Fibroblast of peridontal ligament (primary cell): Measurements from ENCODE around the gene VSIR.

Experiments used
- DNase-seq: peaks from one replicate; pipeline ENCODE4 v3.0.0-alpha.2; 2010; ENCODE audit errors: extremely low read depth

Gene VSIR

GRCh38 chr10:71713135-71714030 lies 59.9 kb downstream of the VSIR start:
- peak; percentile 90 for DNase-seq

DNA sequence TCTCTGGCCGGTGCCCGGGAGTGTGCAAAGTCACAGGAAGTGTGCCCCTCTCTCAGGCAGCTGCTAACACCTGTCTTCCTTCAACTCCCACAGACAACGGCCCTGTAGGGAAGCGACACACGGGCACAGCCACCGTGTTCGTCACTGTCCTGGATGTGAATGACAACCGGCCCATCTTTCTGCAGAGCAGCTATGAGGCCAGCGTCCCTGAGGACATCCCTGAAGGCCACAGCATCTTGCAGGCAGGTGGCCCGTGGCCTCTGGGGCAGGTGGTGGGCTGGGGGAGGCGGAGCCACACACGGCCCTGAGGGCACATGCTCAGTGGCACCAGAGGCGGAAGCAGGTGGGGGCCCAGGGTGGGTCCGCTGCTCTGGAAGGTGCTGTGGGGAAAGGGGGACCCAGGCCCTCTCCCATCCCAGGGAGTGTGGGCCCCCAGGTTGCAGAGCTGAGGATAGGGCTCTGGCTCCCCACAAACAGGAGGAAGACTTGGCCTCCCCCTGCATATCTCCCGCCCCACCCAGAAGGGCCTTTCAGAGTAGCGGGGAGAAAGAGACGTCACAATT lies 60.7 kb downstream of the VSIR start:
- no peak for DNase-seq

DNA sequence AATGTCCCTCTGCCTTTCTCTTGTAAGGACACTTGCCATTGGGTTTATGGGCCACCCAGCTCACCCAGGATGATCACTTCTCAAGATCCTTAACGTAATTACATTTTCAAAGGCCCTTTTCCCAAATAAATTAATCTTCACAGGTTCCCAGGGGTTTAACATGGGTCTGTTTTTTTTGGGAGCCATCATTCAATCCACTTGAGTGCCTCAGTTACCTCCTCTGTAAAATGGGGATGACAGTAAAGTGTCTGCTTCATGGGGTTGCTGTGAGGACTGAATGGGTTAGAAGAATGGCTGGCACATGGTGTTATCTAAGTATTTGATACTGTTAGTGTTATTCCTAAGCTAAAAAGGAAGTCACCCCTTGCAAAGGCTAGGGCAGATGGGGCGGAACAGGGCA lies 61.1 kb downstream of the VSIR start:
- DNase-seq: no peak

DNA sequence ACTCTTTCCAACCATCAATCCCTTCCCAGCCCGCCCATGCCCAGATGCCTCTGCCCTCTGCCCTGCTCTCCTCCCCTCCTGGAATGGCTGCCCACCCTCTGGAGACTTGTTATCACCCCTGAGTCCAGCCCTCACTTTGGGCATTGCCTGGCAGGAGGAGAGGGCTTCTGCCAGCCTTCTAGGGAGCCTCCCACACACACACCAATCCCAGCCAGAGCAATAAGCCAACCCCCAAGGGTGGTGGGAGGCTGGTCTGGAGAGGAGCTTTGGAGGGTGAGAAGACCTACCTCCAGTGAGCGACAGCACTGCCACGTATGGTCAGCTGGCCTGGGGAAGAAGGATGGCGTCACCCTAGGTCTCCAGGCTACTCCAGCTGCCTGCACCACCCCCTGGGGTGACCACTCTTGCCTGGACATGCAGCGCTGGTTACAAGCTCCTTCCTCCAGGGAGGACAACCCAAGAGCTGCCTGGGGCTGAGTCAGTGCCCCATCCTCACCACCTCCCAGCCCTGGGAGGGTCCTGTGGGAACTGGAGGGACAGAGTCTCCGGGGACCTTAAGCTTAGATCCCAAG lies 62.2 kb downstream of the VSIR start:
- no peak for DNase-seq

DNA sequence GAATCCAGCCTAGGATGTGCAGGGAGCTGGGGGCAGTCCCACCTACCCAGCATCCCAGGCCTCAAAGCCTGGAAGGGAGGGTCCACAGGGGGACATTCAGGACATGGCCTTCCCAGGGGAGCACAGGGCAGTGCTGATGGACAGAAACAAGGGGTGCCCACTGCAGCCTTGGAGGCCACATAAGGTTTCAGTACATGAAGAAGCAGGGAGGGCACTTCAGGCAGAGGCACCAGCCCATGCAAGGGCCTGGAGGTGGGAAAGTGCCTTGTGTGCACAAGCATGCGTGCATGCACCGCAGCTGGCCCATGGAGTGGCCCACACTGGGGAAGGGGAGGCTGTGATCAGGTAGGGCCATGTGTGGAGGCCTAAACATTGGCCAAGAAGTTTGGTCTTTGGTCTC lies 62.8 kb downstream of the VSIR start:
- no peak for DNase-seq

- no peak for DNase-seq
Observed at GRCh38 chr10:71708897-71709882, 64.1 kb downstream of the VSIR start.

DNA sequence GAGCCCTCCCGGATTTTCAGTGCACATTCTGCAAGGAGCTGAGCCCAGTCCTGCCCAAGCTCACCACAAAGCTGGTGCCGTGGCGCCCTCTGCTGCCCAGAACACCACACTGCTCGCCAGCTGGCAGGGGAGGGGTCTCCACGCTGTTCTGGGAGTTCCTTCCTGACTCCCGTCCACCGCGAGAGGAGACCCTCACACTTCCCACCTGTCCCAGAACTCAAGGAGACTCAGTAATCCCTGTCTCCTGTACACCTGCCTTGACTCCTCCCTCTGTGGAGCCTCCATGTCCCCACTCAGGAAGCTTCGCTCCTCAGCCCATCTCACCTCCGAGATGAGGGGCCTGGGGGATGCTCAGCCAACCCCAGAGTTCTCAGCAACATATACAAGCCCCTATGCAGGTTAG lies 65.0 kb downstream of the VSIR start:
- DNase-seq: peak; percentile 15

DNA sequence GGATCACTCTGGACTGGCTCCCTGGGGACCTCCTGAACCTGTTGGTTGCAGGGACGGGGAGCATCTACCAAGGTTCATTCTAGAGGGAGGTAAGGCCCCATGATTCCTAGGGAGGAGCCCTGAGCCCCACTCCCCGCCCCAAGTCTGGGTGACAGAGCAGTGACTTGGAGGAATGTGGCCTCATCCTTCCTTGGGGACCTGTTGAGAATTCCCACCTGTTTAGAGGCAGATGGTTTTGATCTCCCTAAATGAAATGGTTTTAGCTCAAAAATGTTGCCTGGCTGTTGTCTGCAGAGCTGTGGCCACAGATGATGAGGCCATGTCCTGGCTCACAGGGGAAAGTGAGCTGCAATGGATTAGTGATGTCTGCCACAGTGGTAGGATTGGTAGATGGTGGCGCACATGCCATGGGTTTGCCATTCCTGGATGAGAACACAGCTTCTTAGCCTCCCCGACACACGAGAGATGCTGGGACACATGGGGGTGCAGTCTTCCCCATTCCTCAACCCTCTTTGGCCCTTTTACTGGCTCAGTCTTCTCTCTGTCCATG lies 66.0 kb downstream of the VSIR start:
- no peak for DNase-seq

DNA sequence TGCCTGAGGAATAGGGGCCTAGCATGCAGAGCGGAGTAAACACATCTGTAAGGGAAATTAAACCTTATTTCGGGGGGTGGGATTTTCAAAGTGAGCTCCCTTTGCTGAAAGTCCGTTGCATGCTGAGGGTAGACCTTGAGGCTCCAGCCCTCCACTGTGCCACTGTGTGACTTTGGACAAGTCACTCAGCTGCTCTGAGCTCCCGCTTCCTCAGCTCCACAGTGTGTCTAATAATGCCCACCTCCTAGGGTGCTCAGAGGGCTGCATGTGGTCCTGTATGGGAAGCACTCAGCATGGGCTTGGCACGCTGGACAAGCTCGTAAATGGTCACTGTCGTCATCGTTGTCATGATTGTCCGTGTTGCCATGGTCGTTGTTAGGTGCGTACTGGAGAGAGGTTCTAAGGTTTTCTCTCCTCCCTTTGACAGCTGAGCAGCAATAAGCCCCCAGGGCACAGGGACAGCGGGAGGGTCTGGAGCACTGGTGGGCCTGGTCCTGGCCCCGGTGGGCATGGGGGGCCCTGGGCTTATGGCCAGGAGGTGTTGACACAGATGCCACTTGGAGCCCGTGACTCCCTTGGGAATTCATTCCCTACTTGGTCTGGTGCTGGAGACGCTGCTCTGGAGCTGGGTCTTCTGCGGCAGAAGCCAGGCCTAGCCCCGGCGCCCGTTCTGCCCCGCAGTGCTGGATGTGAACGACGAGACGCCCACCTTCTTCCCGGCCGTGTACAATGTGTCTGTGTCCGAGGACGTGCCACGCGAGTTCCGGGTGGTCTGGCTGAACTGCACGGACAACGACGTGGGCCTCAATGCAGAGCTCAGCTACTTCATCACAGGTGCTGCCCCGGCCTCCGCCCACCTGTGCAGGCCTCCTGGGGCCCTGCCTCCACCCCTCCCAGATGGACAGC lies 66.9 kb downstream of the VSIR start:
- no peak for DNase-seq

DNA sequence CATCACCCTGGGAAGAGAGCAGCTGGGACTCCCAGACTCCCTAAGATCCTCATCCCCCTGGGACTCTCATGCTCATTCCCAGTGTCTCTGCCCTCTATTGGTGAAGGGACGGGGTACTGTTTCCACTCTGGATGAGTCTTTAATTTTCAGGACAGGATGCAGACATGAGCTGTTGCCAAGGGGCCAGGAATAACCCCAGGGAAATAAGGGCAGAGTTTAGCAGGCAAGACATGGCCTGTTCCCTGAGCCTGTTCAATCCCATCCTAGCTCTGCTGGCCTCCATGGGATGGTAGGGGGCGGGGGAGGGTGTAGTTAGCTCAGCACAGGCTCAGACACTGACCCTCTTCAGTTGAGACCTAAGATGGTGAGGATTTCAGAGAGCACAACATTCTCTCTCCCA lies 67.7 kb downstream of the VSIR start:
- no peak for DNase-seq

GRCh38 chr10:71704816-71705215 lies 68.5 kb downstream of the VSIR start:
- DNase-seq: no peak

DNA sequence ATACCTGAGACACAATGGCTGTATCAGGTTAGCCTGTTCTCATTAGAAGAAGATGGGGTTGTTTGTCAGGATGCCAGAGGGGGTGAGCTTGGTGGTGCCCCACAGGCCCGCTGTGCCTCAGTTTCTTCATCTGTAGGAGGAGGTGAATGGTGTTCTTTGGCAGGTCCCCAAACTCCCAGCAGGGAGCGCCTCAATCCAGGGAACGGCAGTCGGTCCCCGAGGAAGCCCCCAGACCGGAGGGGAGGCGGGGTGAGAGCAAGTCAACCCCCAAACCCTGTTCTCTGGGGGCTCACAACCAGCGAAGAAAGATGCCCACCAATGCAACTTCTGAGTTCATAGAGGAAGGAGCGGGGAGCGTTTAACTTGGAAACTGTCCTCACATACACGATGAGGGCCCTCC lies 69.7 kb downstream of the VSIR start:
- DNase-seq: no peak

DNA sequence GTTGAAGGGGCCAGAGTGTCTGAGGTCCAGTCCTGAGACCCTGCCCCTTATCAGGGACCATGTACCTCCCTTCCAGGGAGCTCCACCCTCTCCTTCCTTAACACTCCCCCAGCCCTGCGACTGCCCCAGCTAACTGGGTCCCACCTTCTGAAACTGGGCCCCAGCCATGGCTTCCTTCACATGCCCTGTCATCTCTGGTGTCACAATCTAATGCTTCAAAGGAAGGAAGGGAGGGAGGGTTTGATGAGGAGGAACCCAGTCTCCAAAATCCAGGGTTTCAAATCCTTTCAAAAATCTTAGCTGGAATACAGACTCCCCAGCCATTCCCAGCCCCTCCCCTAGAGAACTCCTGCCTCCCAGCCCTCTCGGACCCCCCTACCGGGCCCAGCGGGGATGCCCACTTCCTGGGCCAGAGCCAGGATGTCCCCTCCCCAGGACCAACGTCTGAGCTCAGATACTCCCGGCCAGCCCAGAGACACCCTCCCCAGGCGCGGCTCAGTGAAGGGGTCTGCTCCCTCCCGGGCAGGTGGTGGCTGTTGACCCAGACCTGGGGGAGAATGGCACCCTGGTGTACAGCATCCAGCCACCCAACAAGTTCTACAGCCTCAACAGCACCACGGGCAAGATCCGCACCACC lies 71.7 kb downstream of the VSIR start:
- no peak for DNase-seq

- no peak for DNase-seq
Observed at GRCh38 chr10:71700731-71701368, 72.5 kb downstream of the VSIR start.

GRCh38 chr10:71698737-71699136 lies 74.6 kb downstream of the VSIR start:
- DNase-seq: no peak

DNA sequence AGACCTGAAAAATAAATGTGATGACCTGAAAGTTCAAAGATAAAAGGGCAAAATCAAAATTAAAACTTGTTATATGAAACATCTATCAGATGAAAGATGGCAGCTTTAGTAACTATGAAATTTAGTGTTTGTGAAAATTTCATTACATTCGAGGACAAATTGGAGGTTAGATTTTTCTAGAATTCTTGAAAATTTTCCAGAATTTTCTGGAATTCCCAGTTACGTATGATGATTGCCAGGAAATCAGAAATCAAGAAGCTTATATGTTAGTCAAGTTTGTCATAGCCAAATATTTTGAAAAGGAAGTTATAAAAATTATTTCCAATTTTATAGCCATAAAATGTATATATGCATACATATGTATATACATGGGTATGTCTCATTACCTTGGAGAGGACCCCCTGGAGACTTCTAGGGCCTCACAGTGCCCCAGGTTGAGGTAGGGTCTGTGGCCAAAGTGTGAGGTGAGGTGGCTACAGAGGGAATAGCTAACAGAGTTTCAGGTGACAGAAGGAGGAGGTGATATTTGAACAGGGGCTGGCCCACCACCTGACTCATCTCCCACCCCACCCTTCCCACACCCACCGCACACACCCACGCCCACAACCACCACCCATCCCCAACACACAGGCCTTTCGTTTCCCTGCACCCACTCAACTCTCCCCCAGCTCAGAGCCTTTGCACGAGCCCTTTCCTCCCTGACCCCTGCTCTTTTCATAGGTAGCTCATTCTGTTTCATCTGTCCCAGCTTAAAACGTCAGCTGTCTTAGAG lies 75.2 kb downstream of the VSIR start:
- DNase-seq: no peak
